ENCODE data around the gene SMIM12. TPM values are rescaled to one million over a fixed set of nuclear protein-coding genes. Genes with fewer than 3 reads are reported as not detected.

Gene SMIM12
- total and polyA plus RNA-seq, 4 donors = 11.9 to 60.8 (median 45.5) TPM

DNA sequence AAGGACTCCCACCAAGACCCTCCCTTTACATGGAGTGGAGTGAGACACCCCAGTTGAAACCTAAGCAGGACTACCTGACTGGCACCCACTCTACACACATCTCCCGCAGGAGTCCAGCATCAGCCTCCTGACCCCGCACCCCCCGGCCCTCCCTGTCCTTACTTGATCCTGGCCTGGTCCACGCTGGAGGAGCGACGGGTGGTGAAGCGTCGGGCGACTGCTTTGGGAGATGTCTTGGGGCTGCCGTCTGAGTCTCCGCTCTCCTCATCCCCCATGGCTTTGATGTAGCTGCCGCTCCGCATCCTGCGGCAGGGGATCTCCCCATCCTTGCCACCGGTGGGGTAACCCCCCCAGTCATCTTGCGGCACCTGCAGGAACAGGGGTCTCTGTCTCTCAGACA lies 40.4 kb upstream of the SMIM12 start:
- peaks cover 0 to 7% (median 0%) of the 10 kb centered on the region in 4 donors for H3K27me3 ChIP-seq (ENCODE audit: control insufficient read depth in 4 of 4, insufficient read depth in 4 of 4, low read length in 3 of 4)
- H3K36me3 ChIP-seq (ENCODE audit: control insufficient read depth in 4 of 4, insufficient read depth in 3 of 4, low read depth in 1 of 4, low read length in 3 of 4) = no peaks in the 10 kb centered on the region
- DNase-seq (ENCODE audit: low spot score) = no peak
- H3K27ac ChIP-seq (ENCODE audit: low read depth in 1 of 2, low read length in 2 of 2) = no peak overlapping the region
- no peak for TF ChIP-seq SP1 (IDR thresholded peaks at IDR 0.05)
- no peak for TF ChIP-seq GABPA (IDR thresholded peaks at IDR 0.05 in 1 of 2, conservative IDR thresholded peaks at IDR 0.05 in 1 of 2)
- TF ChIP-seq, protein P1, sequence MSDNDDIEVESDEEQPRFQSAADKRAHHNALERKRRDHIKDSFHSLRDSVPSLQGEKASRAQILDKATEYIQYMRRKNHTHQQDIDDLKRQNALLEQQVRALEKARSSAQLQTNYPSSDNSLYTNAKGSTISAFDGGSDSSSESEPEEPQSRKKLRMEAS (IDR thresholded peaks at IDR 0.05) = no peak
- no peak for TF ChIP-seq HNF4A (conservative IDR thresholded peaks at IDR 0.05)
- TF ChIP-seq, protein P2, sequence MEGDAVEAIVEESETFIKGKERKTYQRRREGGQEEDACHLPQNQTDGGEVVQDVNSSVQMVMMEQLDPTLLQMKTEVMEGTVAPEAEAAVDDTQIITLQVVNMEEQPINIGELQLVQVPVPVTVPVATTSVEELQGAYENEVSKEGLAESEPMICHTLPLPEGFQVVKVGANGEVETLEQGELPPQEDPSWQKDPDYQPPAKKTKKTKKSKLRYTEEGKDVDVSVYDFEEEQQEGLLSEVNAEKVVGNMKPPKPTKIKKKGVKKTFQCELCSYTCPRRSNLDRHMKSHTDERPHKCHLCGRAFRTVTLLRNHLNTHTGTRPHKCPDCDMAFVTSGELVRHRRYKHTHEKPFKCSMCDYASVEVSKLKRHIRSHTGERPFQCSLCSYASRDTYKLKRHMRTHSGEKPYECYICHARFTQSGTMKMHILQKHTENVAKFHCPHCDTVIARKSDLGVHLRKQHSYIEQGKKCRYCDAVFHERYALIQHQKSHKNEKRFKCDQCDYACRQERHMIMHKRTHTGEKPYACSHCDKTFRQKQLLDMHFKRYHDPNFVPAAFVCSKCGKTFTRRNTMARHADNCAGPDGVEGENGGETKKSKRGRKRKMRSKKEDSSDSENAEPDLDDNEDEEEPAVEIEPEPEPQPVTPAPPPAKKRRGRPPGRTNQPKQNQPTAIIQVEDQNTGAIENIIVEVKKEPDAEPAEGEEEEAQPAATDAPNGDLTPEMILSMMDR (IDR thresholded peaks at IDR 0.05; ENCODE audit: low read depth, low read length, missing input control) = no peak
- no peak for TF ChIP-seq RXRA (IDR thresholded peaks at IDR 0.05)
- TF ChIP-seq, protein P3, sequence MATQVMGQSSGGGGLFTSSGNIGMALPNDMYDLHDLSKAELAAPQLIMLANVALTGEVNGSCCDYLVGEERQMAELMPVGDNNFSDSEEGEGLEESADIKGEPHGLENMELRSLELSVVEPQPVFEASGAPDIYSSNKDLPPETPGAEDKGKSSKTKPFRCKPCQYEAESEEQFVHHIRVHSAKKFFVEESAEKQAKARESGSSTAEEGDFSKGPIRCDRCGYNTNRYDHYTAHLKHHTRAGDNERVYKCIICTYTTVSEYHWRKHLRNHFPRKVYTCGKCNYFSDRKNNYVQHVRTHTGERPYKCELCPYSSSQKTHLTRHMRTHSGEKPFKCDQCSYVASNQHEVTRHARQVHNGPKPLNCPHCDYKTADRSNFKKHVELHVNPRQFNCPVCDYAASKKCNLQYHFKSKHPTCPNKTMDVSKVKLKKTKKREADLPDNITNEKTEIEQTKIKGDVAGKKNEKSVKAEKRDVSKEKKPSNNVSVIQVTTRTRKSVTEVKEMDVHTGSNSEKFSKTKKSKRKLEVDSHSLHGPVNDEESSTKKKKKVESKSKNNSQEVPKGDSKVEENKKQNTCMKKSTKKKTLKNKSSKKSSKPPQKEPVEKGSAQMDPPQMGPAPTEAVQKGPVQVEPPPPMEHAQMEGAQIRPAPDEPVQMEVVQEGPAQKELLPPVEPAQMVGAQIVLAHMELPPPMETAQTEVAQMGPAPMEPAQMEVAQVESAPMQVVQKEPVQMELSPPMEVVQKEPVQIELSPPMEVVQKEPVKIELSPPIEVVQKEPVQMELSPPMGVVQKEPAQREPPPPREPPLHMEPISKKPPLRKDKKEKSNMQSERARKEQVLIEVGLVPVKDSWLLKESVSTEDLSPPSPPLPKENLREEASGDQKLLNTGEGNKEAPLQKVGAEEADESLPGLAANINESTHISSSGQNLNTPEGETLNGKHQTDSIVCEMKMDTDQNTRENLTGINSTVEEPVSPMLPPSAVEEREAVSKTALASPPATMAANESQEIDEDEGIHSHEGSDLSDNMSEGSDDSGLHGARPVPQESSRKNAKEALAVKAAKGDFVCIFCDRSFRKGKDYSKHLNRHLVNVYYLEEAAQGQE (IDR thresholded peaks at IDR 0.05) = no peak
- no peak for TF ChIP-seq FOXA2 (IDR thresholded peaks at IDR 0.05)
- TF ChIP-seq RAD21 (IDR thresholded peaks at IDR 0.05) = no peak
- no peaks in the 10 kb centered on the region for H3K4me1 ChIP-seq (ENCODE audit: control insufficient read depth in 4 of 4, insufficient read depth in 4 of 4, low read length in 3 of 4)
- no peak overlapping the region for H3K9ac ChIP-seq (ENCODE audit: low read depth in 1 of 2, low read length in 2 of 2)
- H3K9me3 ChIP-seq (ENCODE audit: control insufficient read depth in 4 of 4, low read length in 3 of 4) = no peaks in the 10 kb centered on the region
- 91% methylated on average over 16 of the region's 16 CpGs for WGBS
- H3K4me3 ChIP-seq (ENCODE audit: low read depth in 1 of 3, low read length in 3 of 3) = no peak overlapping the region

DNA sequence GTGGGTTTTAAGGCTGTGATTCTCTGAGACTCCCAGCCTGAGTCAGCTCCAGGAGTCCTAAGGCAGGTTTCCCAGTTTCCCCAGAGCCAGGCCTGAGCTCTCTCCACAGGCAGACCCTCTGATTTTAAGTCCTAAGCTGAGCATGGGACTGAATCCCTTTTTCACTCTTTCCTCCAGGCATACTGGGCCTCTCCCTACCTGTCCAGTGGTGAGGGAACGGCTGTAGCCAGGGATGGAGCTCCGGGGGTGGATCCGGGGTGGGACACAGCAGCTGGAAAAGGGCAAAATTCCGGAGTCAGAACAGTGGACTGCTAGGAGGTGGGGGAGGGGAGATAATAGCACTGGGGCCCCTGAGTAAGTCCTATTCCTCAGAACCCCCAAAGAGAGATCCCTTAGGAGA lies 39.9 kb upstream of the SMIM12 start:
- WGBS = 83% methylated on average over 4 of the region's 4 CpGs
- peaks cover 0 to 7% (median 0%) of the 10 kb centered on the region in 4 donors for H3K27me3 ChIP-seq (ENCODE audit: control insufficient read depth in 4 of 4, insufficient read depth in 4 of 4, low read length in 3 of 4)
- H3K4me1 ChIP-seq (ENCODE audit: control insufficient read depth in 4 of 4, insufficient read depth in 4 of 4, low read length in 3 of 4) = no peaks in the 10 kb centered on the region
- no peaks in the 10 kb centered on the region for H3K9me3 ChIP-seq (ENCODE audit: control insufficient read depth in 4 of 4, low read length in 3 of 4)
- no peak overlapping the region for H3K4me3 ChIP-seq (ENCODE audit: low read depth in 1 of 3, low read length in 3 of 3)
- no peak overlapping the region for H3K27ac ChIP-seq (ENCODE audit: low read depth in 1 of 2, low read length in 2 of 2)
- no peak overlapping the region for H3K9ac ChIP-seq (ENCODE audit: low read depth in 1 of 2, low read length in 2 of 2)
- no peak for DNase-seq (ENCODE audit: low spot score)
- H3K36me3 ChIP-seq (ENCODE audit: control insufficient read depth in 4 of 4, insufficient read depth in 3 of 4, low read depth in 1 of 4, low read length in 3 of 4) = no peaks in the 10 kb centered on the region
- TF ChIP-seq FOXA1 (IDR thresholded peaks at IDR 0.05) = no peak
- no peak for TF ChIP-seq FOXA2 (IDR thresholded peaks at IDR 0.05)
- TF ChIP-seq, protein P4, sequence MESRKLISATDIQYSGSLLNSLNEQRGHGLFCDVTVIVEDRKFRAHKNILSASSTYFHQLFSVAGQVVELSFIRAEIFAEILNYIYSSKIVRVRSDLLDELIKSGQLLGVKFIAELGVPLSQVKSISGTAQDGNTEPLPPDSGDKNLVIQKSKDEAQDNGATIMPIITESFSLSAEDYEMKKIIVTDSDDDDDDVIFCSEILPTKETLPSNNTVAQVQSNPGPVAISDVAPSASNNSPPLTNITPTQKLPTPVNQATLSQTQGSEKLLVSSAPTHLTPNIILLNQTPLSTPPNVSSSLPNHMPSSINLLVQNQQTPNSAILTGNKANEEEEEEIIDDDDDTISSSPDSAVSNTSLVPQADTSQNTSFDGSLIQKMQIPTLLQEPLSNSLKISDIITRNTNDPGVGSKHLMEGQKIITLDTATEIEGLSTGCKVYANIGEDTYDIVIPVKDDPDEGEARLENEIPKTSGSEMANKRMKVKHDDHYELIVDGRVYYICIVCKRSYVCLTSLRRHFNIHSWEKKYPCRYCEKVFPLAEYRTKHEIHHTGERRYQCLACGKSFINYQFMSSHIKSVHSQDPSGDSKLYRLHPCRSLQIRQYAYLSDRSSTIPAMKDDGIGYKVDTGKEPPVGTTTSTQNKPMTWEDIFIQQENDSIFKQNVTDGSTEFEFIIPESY (IDR thresholded peaks at IDR 0.05) = no peak
- TF ChIP-seq, protein P2 (IDR thresholded peaks at IDR 0.05; ENCODE audit: low read depth, low read length, missing input control) = no peak
- no peak for TF ChIP-seq YY1 (IDR thresholded peaks at IDR 0.05)
- no peak for TF ChIP-seq HNF4G (IDR thresholded peaks at IDR 0.05)
- no peak for TF ChIP-seq TAF1 (conservative IDR thresholded peaks at IDR 0.05)
- no peak for TF ChIP-seq JUND (IDR thresholded peaks at IDR 0.05)
